Lower leg skin (tissue), 3 donors: ENCODE results near the gene SHISAL1.

ENCODE experiments used
- POLR2A ChIP-seq, 2 donors: fragments of 450-650 bp; IDR thresholded peaks; one replicate each; pipeline ENCODE4 v1.6.1; 2016 to 2017; ENCODE audit warnings: antibody characterized with exemption in 2 of 2, mild to moderate bottlenecking in 1 of 2, moderate library complexity in 1 of 2
- TF ChIP-seq, protein P1 (sequence below), 3 donors: fragments of 450-650 bp; IDR thresholded peaks; one replicate each; pipeline ENCODE4 v1.5.1; 2016; ENCODE audit warnings: antibody characterized with exemption in 3 of 3, mild to moderate bottlenecking in 3 of 3, moderate library complexity in 2 of 3

DNA sequence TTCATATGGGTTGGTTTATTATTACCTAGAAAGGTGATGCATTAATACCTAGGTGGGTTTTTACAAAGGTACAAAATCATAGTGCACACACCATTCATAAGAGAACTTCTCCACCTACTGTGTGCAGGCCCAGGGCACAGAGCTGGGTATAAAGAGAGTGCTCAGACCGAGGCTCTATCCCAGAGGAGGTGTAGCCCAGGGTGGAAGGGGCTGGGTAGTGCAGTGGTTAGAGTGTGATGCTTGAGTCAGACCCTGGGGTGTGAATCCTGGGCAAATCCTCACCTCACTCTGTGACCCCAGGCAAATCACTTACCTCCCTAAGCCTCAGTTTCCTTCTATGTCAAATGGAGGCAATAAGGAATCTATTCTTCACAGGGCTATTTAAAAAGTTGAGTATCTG, 99.8 kb downstream of the SHISAL1 start:
- no peak for TF ChIP-seq POLR2A (IDR thresholded peaks at IDR 0.05)
- TF ChIP-seq, protein P1, sequence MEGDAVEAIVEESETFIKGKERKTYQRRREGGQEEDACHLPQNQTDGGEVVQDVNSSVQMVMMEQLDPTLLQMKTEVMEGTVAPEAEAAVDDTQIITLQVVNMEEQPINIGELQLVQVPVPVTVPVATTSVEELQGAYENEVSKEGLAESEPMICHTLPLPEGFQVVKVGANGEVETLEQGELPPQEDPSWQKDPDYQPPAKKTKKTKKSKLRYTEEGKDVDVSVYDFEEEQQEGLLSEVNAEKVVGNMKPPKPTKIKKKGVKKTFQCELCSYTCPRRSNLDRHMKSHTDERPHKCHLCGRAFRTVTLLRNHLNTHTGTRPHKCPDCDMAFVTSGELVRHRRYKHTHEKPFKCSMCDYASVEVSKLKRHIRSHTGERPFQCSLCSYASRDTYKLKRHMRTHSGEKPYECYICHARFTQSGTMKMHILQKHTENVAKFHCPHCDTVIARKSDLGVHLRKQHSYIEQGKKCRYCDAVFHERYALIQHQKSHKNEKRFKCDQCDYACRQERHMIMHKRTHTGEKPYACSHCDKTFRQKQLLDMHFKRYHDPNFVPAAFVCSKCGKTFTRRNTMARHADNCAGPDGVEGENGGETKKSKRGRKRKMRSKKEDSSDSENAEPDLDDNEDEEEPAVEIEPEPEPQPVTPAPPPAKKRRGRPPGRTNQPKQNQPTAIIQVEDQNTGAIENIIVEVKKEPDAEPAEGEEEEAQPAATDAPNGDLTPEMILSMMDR (IDR thresholded peaks at IDR 0.05) = no peak
